COLO668 (cell line): Measurements from ENCODE around the gene IDH2.
A peak's percentile ranks its signal among the peaks of the same experiment; 100 is the strongest.
"Not testable (repeated sequence)": the region's sequence is repeated elsewhere in the genome, so short reads cannot be mapped to it uniquely, and the experiment has no call there.

Experiments
- DNase-seq: peaks from one replicate; lab custom pipeline; 2025; ENCODE audit not compliant: unreplicated experiment; lab: John Stamatoyannopoulos, UW

The IDH2 gene

DNA sequence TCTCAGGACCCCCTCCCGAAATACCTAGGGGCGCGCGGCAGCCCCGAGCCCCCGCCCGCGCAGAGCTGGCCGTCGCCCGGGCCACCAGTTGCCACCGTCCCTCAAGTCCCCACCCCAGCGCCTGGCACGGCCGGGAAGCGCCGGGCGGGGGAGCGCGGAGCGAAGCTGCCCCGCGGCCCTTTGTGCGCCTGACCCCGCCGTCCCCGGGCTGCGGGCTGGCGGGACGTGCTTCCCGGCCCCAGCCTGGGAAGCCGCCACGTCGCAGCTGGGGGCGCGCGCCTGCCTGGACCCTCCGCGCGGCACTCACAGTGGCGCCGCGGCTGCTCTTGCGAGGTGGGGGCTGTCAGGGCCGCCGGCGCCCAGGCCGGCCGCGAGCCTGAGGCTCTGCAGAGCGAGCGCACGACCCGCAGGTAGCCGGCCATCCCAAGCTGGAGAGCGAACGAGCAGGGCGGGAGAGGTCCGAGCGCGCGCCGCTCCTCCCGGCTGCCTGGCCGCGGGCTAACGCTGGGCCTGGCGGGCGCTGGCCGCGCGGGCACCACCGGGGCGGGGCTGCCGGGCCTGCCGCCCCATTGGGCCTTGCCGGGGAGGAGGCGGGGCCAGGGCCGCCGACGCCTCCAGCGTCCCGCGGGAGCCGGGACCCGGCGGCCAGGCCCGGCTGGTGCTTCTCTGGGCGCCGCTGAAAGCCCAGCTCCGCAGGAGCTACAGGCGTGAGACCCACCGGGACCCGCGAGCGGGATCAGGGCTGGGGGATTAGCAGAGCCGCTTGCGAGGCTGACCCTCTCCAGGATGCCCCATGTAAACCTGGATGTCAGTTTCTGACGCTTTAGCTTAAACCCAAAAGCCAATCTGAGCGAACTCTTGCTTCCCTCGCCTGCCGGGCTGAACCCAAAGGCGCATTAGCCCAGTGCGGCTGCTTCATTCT, at the start of gene IDH2:
Gene IDH2 (minus strand): TSS at position 500 of the 922 bp plus-strand sequence. CDS start 78 bp downstream, at position 422.
- DNase-seq: peak; percentile 95

DNA sequence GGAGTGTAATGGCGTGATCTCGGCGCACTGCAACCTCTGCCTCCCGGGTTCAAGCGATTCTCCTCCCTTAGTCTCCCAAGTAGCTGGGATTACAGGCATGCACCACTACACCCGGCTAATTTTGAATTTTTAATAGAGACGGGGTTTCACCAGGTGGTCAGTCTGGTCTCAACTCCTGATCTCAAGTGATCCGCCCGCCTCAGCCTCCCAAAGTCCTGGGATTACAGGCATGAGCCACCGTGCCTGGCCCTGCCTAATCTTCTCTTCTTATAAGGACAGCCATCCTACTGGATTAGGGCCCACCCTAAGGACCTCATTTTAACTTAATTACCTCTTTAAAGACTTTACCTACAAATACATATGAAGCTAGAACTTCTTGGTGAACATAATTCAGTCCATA, 48.3 kb upstream of the IDH2 start:
- DNase-seq: not testable (repeated sequence)

DNA sequence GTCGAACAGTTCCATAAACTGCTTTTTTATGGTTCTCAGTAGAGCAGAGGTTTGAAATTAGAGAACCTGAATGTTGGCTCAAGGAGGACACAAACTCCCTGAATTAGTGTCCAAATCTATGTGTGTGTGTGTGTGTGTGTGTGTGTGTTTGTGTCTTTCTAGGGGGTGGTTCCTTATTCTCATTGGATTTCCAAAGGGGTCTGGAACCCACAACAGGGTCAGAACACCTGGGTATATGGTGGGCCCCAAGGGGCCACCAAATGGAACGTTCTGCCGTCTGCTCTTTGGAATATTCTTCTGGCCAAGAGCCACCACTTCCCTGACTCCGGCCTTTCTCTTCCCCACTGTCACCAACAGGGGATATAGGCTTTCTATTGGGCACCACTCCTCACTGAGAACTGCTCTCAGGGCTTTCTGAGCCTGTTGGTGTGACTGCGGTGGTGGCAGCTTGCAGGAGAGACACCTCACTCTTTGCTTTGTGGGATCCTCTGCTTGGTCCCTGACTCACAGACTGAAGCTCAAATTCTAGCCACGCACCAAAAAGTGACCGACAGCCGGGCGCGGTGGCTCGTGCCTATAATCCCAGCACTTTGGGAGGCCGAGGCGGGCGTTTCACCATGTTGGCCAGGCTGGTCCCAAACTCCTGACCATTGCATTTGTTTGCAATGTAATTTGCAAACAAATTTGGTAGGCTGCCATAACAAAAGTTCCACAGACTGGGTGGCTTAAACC, 47.5 kb upstream of the IDH2 start:
- no peak for DNase-seq

DNA sequence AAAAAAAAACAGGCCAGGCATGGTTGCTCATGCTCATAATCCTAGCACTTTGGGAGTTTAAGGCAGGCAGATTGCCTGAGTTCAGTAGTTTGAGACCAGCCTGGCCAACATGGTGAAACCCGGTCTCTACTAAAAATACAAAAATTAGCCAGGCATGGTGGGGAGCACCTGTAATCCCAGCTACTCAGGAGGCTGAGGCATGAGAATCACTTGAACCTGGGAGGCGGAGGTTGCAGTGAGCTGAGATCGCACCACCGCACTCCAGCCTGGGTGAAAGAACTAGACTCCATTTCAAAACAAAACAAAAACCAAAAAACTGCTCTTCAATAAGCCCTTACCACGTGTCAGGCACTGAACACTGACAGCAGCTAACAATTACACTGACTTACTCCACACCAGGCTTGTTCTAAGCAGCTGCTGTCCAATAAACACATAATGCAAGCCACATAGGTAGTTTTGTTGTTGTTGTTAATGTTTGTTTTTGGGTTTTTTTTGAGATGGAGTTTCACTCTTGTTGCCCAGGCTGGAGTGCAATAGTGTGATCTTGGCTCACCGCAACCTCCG, 44.0 kb upstream of the IDH2 start:
- not testable (repeated sequence) for DNase-seq

DNA sequence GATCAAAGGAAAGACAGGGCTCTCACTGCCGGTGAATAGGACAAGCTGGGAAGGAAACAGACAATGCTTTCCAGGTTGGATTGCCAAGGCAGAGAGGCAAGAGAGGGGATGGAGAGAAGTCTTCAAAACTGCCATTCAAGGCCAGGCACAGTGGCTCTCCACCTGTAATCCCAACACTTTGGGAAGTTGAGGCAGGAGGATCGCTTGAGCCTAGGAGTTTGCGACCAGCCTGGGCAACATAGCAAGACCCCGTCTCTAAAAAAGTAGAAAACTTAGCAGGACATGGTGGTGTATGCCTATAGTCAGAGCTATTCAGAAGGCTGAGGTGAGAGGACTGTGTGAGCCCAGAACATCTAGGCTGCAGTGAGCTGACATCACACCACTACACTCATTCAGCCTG, 43.5 kb upstream of the IDH2 start:
- DNase-seq: no peak

DNA sequence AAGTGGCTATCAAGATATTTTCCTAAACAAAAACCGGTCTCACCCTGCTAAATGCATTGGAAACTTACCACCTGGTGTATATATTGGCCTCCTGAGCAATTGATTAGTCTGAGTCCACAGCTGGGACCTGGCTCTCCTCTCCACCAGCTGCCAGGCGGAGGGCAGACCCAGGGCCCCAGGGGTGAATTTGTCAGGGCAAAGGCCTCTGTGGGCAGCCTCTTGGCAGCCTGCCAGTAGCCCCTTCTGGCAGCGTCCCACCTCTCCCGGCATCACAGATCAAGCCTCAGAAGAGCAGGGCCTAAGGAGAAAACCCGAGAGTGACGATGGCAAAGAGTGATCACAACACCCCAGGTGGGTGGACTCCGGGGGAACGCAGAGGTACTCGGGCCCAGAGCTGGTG, 43.0 kb upstream of the IDH2 start:
- peak; percentile 72 for DNase-seq

DNA sequence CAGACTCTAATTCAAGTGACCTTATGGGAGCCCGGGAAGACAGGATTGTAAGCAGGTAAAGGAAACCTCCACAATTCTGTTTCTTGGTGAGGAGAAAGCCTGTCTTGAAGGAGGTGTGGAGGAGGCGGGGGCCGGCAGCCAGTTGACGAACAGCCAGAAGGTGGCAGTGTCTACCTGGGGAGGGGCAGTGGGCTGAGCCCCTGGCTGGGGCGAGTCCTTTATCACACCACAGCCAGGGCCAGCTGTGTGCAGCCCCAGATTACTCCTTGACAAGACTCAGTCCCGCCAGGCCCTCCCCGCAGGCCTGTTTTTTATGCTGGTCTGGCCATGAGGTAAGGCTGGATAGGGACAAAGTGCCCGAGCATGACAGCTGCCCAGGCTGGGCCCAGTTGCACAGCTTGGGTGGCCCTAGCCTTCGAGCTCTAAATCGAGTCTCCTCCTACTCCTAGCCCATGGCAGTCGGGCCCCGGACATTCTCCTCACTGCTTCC, 40.9 kb upstream of the IDH2 start:
- peak; percentile 75 for DNase-seq

DNA sequence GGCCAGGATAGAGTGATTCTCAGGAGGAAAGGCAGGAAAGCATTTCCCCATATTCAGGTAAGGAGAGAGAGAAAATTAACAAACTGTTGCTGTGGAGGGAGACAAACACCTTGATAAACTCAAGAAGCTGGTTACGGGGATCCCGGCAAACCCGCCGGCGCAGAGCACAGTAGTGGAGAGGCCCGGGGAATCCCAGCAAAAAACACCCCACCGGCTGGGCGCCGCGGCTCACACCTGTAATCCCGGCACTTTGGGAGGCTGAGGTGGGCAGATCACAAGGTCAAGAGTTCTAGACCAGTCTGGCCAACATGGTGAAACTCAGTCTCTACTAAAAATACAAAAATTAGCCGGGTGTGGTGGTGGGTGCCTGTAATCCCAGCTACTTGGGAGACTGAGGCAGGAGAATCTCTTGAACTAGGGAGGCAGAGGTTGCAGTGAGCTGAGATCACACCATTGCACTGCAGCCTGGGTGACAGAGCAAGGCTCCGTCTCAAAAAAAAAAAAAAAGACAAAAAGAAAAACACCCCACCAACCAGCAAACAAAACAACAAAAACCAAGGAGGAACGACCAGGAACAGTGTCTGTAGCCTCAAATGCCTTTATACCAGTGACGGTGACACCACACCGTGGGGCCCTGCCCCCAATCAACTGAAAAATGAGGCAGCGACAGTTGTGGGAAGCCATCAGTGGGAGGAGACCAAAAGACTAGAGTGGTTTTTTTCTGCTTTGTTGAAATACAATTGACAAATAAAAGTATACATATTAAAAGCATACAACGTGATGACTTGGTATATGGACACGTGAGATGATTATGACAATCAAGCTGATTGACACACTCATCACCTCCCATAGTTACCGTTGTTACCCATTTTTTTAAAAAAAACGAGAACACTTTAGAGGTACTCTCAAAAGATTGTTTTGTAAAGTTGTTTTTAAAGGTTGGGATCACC, 40.2 kb upstream of the IDH2 start:
- DNase-seq: no peak

DNA sequence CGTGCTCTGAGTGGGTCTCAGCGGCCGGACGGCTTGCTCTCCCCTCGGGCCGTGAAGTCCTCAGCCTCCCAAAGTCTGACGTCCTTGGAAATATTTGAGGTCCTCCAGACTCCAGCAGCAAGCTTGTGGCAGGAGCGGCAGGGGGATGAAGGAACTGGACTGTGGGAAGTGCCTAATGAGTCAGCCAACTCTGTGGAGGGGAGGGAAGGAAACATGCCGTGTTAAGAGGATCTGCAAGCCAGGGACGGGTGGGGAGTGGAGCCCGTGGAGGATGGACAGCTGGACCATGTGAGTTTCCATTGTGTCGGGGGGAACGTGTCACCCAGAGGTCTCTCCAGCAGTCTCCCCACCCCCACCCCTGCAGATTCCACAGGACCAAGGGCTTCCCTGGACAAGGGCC, 39.4 kb upstream of the IDH2 start:
- no peak for DNase-seq

DNA sequence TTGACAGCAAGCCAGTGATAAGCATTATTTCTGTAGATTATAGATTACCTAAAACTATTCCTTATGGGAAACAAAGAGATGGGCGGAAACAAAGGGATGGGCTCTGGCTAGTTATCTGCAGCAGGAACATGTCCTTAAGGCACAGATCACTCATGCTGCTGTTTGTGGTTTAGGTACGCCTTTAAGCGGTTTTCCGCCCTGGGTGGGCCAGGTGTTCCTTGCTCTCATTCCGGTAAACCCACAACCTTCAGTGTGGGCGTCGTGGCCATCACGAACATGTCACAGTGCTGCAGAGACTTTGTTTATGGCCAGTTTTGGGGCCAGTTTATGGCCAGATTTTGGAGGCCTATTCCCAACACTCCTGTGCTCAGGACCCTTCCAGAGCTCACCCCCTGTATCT, 37.3 kb upstream of the IDH2 start:
- DNase-seq: not testable (repeated sequence)

DNA sequence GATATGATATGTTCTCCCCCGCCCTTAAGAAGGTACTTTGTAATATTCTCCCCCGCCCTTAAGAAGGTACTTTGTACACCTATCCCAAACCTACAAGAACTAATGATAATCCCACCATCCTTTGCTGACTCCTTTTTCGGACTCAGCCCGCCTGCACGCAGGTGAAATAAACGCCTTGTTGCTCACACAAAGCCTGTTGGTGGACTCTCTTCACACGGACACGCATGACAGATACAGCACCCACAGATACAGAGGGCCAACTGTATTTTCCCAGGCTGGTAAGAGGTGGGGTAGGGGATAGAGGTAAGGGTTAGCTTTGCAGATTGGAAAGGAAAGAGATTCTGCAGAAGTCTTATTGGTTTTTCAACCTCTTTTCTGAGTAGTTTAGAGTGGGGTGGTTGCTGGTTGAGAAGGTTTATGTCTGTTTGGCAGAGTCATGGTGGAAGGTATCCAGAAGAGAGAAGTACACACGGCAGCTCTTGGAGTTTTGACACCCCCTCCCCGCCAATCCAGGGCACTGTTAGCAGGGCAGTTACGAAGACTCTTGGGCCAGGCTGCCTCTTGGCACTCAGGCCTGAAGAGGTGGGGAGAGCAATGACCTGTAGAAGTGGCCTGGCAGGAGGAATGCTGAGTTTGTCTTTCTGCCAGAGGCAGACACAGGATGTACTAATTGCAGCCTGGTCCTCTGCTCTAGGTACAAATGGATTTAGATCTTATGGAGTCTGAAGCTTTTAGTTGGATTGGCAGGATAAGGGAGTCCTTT, 36.0 kb upstream of the IDH2 start:
- DNase-seq: no peak

DNA sequence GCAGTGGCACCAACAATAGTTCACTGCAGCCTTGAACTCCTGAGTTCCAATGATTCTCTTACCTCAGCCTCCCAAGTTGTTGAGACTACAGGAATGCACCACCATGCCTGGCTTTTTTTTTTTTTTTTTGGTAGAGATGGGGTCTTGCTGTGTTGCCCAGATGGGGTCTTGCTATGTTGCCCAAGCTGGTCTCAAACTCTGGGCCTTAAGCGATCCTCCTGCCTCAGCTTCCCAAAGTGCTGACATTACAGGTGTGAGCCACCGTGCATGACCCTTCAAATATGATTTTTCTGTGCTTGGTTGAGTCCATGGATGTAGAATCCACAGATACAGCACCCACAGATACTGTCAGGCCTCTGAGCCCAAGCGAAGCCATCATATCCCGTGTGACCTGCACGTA, 30.2 kb upstream of the IDH2 start:
- DNase-seq: no peak

DNA sequence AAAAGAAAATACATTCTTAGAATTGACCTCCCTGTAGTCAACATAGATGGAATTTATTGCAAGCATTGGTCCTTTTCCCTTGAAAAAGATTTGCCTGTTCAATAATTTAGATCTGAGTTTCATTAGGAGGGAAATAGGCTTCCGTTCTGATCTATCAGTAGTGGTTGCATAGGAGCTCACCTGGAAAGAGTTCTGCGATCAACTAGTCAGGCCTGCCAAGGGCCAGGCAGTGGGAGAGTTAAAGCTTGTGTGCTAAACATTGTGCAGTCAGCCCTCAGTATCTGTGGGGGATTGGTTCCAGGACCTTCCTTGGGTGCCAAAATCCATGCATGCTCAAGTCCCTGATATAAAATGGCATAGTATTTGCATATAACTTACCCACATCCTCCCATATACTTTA, 29.6 kb upstream of the IDH2 start:
- DNase-seq: no peak

DNA sequence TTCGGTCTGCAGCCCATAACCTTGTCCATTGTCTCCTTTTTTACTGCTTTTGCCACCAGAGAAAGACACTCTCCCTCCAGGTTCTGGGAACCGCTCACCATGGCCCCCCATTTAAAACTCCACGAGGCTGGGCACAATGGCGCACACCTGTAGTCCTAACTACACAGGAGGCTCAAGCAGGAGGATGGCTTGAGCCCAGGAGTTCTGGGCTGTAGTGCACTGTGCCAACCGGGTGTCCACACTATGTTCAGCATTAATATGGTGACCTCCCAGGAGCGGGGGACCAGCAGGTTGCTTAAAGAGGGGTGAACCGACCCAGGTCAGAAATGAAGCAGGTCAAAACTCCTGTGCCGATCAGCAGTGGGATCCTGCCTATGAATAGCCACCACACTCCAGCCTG, 28.0 kb upstream of the IDH2 start:
- no peak for DNase-seq

DNA sequence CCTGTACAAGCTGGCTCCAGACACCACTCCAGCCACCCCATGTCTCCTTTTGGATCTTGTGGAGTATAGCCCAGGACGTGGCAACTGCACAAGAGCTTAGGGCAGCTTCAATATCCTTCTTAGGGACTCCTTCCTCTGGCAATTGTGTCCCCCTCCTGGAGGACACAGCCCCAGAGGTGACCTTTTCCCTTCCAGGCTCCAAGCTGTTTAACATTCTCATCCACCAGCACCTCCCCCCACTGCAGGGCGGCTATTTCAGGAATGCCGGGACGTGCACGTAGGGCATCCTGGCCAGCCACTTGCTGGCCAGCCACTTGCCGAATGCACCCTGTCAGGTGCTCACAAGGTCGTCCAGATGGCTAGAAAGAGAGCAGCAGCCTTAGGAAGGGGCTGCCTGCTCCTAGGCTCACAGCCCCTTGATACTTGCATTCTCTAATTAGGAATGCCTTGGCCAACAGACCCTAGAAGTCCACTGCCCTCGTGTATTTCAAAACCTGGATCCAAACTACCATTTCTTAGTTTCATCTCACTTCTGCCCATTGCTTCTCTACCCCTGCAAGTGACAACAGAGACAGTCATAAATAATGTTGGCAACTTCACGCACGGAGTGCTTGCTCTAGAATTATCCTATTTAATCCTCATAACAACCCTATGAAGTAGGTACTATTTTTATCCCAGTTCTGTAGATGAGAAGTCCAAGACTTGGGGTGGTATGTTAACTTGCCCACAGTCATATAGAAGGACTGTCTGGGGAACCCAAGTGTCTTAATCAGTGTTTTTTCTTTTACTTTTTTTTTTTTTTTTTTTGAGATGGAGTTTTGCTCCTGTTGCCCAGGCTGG, 24.5 kb upstream of the IDH2 start:
- DNase-seq: no peak

DNA sequence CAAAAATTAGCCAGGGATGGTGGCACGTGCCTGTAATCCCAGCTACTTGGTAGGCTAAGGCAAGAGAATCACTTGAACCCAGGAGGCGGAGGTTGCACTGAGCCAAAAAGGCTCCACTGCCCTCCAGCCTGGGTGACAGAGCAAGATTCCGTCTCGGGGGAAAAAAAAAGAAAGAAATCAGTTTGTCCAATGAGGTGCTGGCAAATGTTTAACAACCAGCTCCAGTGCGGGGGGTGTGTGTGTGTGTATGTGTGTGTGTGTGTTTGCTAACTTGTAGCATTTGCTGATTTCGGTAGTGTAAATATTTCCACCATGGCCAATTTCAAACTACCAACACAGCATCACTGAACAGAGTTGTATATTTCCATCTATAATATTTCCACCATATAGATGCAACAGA, 23.8 kb upstream of the IDH2 start:
- DNase-seq: no peak

DNA sequence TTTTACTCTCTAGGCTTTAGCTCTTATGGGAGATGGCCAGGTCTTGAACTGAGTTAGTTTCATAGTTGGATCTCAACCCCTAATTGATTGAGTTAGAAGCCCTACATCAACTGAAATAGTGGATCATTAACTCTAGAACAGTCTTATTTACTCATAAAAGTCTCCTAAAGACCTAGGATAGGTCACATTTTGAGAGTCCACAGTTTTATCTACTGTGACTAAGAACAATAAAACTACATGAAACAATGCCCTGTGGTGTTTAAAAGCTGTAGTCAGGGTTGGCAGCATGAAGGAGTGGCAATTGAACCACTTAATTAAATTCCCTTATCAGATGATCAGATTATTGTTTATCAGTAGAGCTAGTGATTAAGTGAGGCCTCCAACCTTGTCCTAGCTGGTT, 22.2 kb upstream of the IDH2 start:
- DNase-seq: no peak

DNA sequence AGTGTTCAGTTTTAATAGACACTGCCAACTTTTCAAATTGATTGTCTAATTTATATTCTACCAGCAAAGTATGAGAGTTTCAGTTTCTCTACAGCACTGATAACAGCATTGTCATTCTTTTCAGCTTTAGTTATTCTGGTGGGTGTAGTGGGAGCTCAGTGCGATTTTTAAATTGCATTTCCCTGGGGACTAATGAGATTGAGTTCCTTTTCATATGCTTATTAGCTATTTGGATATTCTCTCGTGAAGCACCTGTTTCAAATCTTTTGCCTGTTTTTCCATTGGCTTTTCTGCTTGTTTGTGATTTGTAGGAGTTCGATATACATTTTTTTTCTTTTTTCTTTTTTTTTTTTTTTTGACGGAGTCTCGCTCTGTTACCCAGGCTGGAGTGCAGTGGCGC, 18.8 kb upstream of the IDH2 start:
- no peak for DNase-seq

DNA sequence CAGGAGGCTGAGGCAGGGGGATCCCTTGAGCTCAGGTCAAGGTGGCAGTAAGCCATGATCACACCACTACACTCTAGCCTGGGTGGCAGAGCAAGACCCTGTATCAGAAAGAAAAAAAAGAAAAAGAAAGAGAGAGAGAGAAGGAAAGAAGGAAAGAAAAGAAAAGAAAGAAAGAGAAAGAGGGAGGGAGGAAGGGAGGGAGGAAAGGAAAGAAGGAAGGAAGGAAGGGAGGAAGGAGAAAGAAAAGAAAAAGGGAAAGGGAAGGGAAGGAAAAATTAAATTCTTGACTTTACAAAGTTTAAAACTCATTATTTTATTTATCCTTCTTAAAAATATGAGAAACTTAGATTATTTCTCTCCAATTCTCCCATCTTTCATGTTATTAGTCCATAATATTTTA, 17.1 kb upstream of the IDH2 start:
- no peak for DNase-seq
